HG03457 (cell line): Measurements from ENCODE around the gene FAM177A1.
A peak's percentile ranks its signal among the peaks of the same experiment; 100 is the strongest.

Experiments
- ATAC-seq: cut with Tn5 transposase; IDR thresholded peaks from one replicate; pipeline ENCODE4 v1.9.1; 2021; ENCODE audit warnings: moderate number of reproducible peaks; ENCODE audit not compliant: unreplicated experiment

FAM177A1 gene

GRCh38 chr14:35122696-35123387 is 76.8 kb downstream of the FAM177A1 start:
- peak; percentile 0 for ATAC-seq

- ATAC-seq = no peak
Measured at GRCh38 chr14:35123388-35123703, 77.3 kb downstream of the FAM177A1 start.

- ATAC-seq = no peak
Measured at GRCh38 chr14:35124127-35124526, 78.1 kb downstream of the FAM177A1 start.
